ENCODE data around the gene ZNF609. TPM values are rescaled to one million over a fixed set of nuclear protein-coding genes. Genes with fewer than 3 reads are reported as not detected.

The ZNF609 gene
- total RNA-seq, 1 experiment from 2014 or later: 35.0 TPM

DNA sequence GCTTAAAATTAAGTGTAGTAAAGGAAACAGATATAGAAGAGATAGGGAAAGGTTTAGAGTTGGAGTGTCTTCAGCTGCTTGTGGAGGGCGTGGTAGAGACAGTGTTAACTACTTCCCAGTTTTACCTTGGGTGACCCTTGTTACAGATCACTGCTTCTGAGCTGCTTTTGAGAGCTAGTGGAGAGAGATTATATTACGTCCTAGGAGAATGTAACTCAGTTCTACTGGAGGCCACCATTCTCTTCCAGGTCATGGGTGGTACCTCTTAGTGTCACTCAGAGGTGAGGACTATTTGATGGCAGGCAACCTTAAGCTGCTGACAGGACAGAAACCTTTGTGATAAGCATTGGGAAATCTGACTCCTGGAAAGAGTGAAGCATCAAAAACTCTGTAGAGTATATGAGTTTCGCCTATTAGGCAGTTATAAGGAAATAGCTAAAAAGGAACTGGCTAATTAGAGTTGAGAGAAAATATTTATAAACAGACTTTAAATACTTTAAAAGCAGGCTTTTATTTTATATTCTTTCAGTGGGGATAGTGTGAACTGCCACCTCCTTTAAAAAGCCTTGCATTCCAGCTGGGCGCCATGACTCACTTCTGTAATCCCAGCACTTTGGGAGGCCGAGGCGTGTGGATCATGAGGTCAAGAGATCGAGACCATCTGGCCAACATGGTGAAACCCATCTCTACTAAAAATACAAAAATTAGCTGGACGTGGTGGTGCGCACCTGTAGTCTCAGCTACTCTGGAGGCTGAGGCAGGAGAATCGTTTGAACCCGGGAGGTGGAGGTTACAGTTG lies 106.5 kb downstream of the ZNF609 start:
- Histone ChIP-seq H3K27ac (ENCODE audit: low read depth, low read length, poor library complexity, severe bottlenecking) (no peak overlapping the region), H3K36me3 (ENCODE audit: insufficient read depth, low read length, poor library complexity, severe bottlenecking) (no peaks in the 10 kb centered on the region), H3K4me1 (ENCODE audit: insufficient read depth, low read length, poor library complexity, severe bottlenecking) (peaks cover 23% of the 10 kb centered on the region), H3K9me3 (ENCODE audit: low read depth, low read length, poor library complexity, severe bottlenecking) (no peaks in the 10 kb centered on the region), H3K4me3 (ENCODE audit: low read depth, low read length, poor library complexity, severe bottlenecking) (no peak overlapping the region), H3K27me3 (replicated peaks; ENCODE audit: insufficient read depth, low read depth, low read length, poor library complexity) (no peaks in the 10 kb centered on the region)
- DNase-seq (ENCODE audit: low spot score): no peak
- POLR2A ChIA-PET (ENCODE audit: low non-redundant PET): no interaction called here
- intact Hi-C loops (cut with micrococcal nuclease; ENCODE audit: unreplicated experiment): no loop called here
- CTCF ChIA-PET: no interaction called here
- no TSS peak for BruUV-seq (replicated peaks)
- no peak for TF ChIP-seq EZH2 (IDR thresholded peaks at IDR 0.05; ENCODE audit: borderline replicate concordance, low read depth, low read length, poor library complexity, severe bottlenecking)
- TF ChIP-seq, protein P1, sequence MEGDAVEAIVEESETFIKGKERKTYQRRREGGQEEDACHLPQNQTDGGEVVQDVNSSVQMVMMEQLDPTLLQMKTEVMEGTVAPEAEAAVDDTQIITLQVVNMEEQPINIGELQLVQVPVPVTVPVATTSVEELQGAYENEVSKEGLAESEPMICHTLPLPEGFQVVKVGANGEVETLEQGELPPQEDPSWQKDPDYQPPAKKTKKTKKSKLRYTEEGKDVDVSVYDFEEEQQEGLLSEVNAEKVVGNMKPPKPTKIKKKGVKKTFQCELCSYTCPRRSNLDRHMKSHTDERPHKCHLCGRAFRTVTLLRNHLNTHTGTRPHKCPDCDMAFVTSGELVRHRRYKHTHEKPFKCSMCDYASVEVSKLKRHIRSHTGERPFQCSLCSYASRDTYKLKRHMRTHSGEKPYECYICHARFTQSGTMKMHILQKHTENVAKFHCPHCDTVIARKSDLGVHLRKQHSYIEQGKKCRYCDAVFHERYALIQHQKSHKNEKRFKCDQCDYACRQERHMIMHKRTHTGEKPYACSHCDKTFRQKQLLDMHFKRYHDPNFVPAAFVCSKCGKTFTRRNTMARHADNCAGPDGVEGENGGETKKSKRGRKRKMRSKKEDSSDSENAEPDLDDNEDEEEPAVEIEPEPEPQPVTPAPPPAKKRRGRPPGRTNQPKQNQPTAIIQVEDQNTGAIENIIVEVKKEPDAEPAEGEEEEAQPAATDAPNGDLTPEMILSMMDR (conservative IDR thresholded peaks at IDR 0.05; ENCODE audit: low read depth, low read length): no peak

DNA sequence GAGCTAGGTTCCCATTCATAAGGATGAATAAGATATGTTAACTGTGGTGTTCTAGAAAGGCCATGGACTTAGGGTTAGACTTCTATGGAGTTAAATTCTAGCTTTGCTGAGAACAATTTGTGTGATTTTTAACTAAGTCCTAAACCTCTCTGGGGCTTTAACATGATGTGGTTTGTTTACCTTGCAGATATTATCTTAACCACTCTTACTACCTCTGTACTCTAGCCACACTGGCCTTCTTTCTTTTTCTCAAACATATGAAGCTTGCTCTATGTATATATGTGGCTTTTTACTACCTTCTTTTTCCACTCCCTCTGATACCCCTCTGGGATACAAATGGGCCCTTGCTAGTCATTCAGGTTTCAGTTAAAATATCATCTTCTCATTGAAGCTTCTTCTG lies 108.4 kb downstream of the ZNF609 start:
- intact Hi-C loops (cut with micrococcal nuclease; ENCODE audit: unreplicated experiment): no loop called here
- H3K36me3 ChIP-seq (ENCODE audit: insufficient read depth, low read length, poor library complexity, severe bottlenecking): no peaks in the 10 kb centered on the region
- no TSS peak for BruUV-seq (replicated peaks)
- H3K27ac ChIP-seq (ENCODE audit: low read depth, low read length, poor library complexity, severe bottlenecking): no peak overlapping the region
- CTCF ChIA-PET: no interaction called here
- no peaks in the 10 kb centered on the region for H3K9me3 ChIP-seq (ENCODE audit: low read depth, low read length, poor library complexity, severe bottlenecking)
- no peak overlapping the region for H3K4me3 ChIP-seq (ENCODE audit: low read depth, low read length, poor library complexity, severe bottlenecking)
- POLR2A ChIA-PET (ENCODE audit: low non-redundant PET): no interaction called here
- TF ChIP-seq, protein P1 (conservative IDR thresholded peaks at IDR 0.05; ENCODE audit: low read depth, low read length): no peak
- no peak for TF ChIP-seq EZH2 (IDR thresholded peaks at IDR 0.05; ENCODE audit: borderline replicate concordance, low read depth, low read length, poor library complexity, severe bottlenecking)
- H3K27me3 ChIP-seq (replicated peaks; ENCODE audit: insufficient read depth, low read depth, low read length, poor library complexity): no peaks in the 10 kb centered on the region
- peaks cover 21% of the 10 kb centered on the region for H3K4me1 ChIP-seq (ENCODE audit: insufficient read depth, low read length, poor library complexity, severe bottlenecking)
- no peak for DNase-seq (ENCODE audit: low spot score)

DNA sequence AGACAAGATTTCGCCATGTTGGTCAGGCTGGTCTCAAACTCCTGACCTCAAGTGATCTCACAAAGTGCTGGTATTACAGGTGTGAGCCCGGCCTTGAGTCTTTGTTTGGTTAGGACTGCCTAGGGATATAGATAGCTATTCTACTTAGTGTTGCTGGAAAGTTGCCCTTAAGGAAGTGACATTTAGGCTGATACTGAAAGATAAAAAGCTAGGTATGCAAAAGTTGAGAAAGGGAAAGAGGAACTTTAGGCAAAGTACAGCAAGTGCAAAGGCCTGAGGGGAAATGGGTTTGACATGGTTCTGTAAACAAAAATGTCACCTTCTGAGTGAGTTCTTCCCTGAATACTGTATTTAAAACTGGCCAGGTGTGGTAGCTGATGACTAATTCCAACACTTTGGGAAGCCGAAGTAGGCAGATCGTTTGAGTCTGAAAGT lies 111.5 kb downstream of the ZNF609 start:
- H3K36me3 ChIP-seq (ENCODE audit: insufficient read depth, low read length, poor library complexity, severe bottlenecking): no peaks in the 10 kb centered on the region
- POLR2A ChIA-PET (ENCODE audit: low non-redundant PET): no interaction called here
- H3K27ac ChIP-seq (ENCODE audit: low read depth, low read length, poor library complexity, severe bottlenecking): no peak overlapping the region
- CTCF ChIA-PET: no interaction called here
- intact Hi-C loops (cut with micrococcal nuclease; ENCODE audit: unreplicated experiment): no loop called here
- H3K4me3 ChIP-seq (ENCODE audit: low read depth, low read length, poor library complexity, severe bottlenecking): no peak overlapping the region
- no peaks in the 10 kb centered on the region for H3K9me3 ChIP-seq (ENCODE audit: low read depth, low read length, poor library complexity, severe bottlenecking)
- peaks cover 30% of the 10 kb centered on the region for H3K4me1 ChIP-seq (ENCODE audit: insufficient read depth, low read length, poor library complexity, severe bottlenecking)
- H3K27me3 ChIP-seq (replicated peaks; ENCODE audit: insufficient read depth, low read depth, low read length, poor library complexity): no peaks in the 10 kb centered on the region
- no TSS peak for BruUV-seq (replicated peaks)
- no peak for DNase-seq (ENCODE audit: low spot score)
- no peak for TF ChIP-seq EZH2 (IDR thresholded peaks at IDR 0.05; ENCODE audit: borderline replicate concordance, low read depth, low read length, poor library complexity, severe bottlenecking)
- TF ChIP-seq, protein P1 (conservative IDR thresholded peaks at IDR 0.05; ENCODE audit: low read depth, low read length): no peak

Measured in A673 (cell line).